NCI-H2107 treated with DMSO at 0.1 percent for 48 hours (cell line): Measurements from ENCODE around the gene CDY2B.
"Not testable (repeated sequence)": the region's sequence is repeated elsewhere in the genome, so short reads cannot be mapped to it uniquely, and the experiment has no call there.

Source experiments
- DNase-seq: peaks from one replicate; lab custom pipeline; 2025; ENCODE audit not compliant: unreplicated experiment; lab: John Stamatoyannopoulos, UW

The CDY2B gene

GRCh38 chrY:17880120-17880519 is at the start of gene CDY2B:
TSS of gene CDY2B (minus strand) at chrY:17880220. CDS start at chrY:17879892, 328 bp downstream.
- DNase-seq = not testable (repeated sequence)

GRCh38 chrY:17908009-17908408 is 28.0 kb upstream of the CDY2B start:
- DNase-seq = not testable (repeated sequence)

- not testable (repeated sequence) for DNase-seq
Observed at GRCh38 chrY:17907351-17907750, 27.3 kb upstream of the CDY2B start.

GRCh38 chrY:17881697-17882096 is 1.7 kb upstream of the CDY2B start:
- DNase-seq = not testable (repeated sequence)

DNA sequence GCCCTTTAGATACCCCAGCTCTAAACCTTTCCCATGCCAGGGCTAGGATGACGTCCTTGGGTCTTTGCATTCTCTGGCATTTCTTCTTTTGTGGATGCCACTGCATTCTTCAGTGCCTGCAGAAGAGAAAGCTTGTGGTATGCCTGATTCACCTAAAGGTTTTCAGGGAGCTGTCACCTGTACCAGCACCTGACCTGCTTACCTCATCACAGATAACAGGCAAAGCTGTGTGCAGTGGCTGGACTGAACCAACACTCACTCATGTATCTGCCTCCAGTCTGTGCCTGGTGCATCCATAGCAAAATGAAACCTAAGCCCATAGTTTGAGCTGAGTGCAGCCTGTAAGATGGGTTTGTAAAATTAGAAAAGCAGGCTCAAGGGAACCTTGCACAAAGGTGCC is 3.3 kb downstream of the CDY2B start:
- DNase-seq = not testable (repeated sequence)

- not testable (repeated sequence) for DNase-seq
Observed at GRCh38 chrY:17875401-17875800, 4.6 kb downstream of the CDY2B start.

GRCh38 chrY:17871194-17871903 is 8.7 kb downstream of the CDY2B start:
- not testable (repeated sequence) for DNase-seq

- DNase-seq = not testable (repeated sequence)
Observed at GRCh38 chrY:17870737-17871136, 9.3 kb downstream of the CDY2B start.

DNA sequence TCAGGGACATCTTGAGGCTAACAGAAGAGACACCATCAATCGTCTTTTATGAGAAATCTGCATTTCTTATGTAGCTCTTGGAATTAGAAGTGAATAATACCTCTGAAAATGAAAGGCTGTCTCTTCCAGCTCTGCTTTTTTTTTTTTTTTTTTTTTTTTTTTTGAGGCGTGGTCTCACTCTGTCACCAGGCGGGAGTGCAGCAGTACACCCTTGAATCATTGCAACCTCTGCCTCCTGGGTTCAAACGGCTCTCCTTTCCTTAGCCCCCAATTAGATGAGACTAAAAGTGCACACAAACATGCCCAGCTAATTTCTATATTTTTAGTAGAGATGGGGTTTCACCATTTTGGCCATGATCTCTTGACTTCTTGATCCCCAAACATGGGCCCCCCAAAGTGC is 12.2 kb downstream of the CDY2B start:
- not testable (repeated sequence) for DNase-seq

- not testable (repeated sequence) for DNase-seq
Observed at GRCh38 chrY:17860634-17861033, 19.4 kb downstream of the CDY2B start.

GRCh38 chrY:17856963-17857848 is 22.8 kb downstream of the CDY2B start:
- not testable (repeated sequence) for DNase-seq

- not testable (repeated sequence) for DNase-seq
Observed at GRCh38 chrY:17856508-17856907, 23.5 kb downstream of the CDY2B start.

DNA sequence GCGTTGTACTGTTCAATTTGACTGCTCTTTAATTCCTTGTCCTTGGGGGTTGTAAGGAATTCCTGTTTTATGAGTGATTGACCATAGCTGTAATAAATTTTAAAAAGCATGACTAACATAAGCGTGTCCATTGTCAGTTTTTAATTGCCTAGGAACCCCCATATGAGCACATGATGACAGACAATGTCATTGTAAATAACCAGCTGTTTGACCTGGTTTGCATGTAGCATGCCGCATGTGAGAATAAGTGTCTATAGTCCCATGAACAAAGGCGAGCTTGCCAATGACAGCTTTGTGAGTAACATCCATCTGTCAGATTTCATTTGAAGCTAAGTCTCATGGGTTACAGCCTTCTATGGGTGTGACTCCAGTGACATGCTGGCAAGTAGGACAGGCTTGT is 30.9 kb downstream of the CDY2B start:
- not testable (repeated sequence) for DNase-seq

DNA sequence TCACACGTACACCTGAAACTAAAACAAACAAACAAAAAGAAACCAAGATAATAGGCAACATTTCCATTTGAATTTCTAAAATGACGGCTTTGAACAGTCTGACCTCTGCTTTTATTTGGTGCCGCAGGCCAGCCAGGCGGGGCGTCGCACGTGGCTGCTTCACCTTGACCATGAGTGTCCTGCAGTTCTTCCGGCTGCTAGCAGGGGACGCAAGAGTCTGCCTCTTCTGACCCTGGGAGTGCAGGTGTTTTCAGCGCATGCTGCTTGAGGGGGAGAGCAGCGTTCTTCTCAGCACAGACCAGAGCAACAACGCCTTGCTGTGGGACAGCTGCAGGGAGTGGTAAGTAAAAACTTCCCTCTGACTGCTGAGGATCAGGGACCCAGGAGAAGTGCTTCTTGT is 47.9 kb downstream of the CDY2B start:
- not testable (repeated sequence) for DNase-seq
